Measurements from ENCODE around the gene SRD5A3.

The SRD5A3 gene

GRCh38 chr4:55345980-55346850 lies at the start of gene SRD5A3:
Gene SRD5A3, plus strand, starts transcription at chr4:55346242. Its CDS starts 95 bp downstream, at chr4:55346337.
- peak; percentile 96 for DNase-seq (ENCODE audit: low spot score)

DNA sequence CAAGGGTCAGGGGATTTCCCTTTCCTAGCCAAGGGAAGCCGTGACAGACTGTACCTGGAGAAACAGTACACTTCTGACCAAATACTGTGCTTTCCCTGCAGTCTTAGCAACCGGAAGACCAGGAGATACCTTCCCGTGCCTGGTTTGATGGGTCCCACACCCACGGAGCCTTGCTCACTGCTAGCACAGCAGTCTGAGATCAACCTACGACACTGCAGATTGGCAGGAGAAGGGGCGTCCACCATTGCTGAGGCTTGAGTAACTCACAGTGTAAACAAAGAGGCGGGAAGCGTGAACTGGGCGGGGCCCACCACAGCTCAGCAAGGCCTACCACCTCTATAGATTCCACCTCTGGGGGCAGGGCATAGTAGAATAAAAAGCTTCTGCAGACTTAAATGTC lies 48.7 kb upstream of the SRD5A3 start:
- DNase-seq (ENCODE audit: low spot score) = no peak

- DNase-seq (ENCODE audit: low spot score) = peak; percentile 52
These were observed 42.3 kb upstream of the SRD5A3 start for GRCh38 chr4:55303760-55304165.

DNA sequence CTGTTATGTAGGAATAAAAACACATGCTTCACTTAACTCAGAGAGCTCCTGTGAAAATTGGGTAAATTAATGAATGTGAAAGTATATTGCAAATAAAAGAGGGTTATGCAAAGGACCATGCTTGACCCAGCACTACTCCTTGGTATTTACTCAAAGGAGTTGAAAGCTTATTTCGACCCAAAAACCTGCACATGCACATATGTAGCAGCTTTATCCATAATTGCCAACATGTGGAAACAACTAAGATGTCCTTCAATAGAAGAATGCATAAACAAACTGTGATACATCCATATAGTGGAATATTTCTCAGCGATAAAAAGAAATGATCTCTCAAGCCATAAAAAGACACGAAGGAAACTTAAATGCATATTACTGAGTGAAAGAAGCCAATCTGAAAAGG lies 41.7 kb upstream of the SRD5A3 start:
- no peak for DNase-seq (ENCODE audit: low spot score)

DNA sequence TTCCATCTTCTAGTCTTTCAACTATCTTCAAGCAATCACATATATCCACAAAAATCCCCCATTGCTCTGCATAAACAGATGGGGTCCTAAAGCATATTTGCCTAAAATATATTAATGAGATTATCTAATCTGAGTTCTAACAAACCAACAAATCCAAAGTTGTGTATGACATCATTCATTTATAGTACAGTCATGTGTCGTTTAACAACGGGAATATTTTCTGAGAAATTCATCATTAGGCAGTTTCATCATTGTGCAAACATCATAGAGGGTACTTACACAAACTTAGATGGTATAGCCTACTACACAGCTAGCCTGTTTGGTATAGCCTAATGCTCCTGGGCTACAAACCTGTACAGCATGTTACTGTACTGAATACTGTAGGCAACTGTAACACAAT lies 38.0 kb upstream of the SRD5A3 start:
- no peak for DNase-seq (ENCODE audit: low spot score)

GRCh38 chr4:55311792-55312488 lies 34.1 kb upstream of the SRD5A3 start:
- DNase-seq (ENCODE audit: low spot score) = no peak

DNA sequence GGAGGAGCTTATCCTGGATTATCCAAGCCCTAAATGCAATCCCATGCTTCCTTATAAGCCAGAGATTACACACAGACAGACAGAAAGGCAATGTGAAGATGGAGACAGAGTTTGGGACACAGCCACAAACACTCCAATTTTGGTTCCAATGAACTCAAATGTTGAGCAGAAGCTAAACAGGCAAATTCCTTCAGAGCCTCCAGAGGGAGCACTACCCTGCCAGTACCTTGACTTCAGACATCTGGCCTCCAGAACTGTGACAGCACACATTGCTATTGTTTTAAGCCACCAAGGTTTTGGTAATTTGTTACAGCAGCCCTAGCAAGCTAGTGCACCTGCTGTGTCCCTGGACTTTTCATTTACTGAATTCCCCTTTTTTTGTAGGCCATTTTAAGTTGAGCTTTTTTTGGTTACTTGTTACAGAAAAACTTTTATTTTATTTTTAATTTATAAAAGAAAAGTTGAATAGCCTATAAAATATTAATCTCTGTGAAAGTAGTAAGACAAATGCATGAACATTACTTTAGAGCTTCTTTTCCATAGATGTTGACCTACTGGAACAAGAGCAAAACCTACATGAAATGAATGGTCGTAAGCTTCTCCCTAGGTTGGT lies 33.4 kb upstream of the SRD5A3 start:
- peak; percentile 47 for DNase-seq (ENCODE audit: low spot score)

- DNase-seq (ENCODE audit: low spot score) = no peak
These were observed 31.8 kb upstream of the SRD5A3 start for GRCh38 chr4:55314141-55314820.

DNA sequence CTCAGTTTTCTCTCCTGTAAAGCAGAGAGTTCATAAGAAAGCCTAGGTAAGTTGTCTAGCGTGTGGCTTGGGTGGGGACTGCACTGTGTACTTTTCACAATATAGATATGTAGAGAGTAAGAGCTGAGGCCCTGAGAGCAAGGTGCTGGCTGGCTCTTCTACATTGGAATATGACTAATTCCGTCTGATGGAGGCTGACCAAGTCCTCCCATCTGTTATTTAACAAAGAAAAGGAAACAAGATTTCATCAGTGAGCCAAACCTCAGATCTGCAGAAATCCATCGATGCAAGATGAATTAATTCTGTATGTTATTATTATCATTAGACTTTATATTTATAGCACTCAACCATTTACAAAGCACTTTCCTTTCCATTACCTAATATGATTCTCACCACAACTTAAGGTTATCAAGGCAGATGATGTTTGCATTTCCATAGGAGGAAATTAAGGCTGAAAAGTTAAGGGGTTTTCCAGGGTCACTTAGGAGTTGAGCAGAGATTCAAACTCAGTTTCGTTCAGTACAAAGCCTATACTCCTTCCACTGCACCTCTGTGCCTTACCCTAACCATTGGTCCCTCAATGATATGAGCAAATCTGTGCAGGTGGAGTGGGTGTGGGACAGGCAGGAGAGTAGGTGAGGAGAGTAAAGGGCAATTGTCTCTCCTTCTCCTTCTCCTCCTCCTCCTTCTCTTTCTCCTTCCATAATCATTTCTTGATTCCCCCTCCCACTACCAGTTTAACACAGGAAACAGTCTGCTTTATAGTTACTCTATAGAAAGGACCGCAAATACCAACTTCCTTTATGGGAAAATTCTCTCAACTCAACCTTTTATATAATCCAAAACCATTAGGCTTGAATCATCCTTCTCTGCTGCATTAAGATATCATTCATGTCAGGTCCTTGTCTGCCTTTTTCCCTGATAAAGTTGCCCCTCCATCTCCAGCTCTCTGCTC lies 27.6 kb upstream of the SRD5A3 start:
- DNase-seq (ENCODE audit: low spot score) = peak; percentile 23

DNA sequence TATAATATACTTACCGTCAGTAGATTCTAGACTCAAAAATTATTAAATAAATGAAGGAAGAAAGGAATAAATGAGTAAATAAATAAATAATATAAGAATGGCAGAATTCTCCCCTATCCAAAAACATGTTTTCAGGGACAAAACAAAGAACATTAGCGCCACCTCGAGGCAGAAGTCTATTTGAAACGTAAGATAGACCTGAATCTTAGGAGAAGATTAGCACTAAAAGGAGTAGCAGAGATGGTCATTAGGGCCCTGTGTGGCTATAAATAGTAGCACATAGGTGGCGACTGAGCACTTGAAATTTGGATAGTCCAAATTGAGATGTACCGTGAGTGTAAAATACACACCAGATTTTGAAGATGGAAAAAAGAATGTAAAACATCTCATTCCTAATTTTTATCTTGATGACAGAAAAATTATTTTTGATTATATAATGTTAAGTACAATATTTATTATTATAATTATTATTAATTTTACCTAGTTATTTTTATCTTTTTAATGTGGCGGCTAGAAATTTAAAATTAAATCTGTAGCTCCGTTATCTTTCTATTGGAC lies 24.3 kb upstream of the SRD5A3 start:
- DNase-seq (ENCODE audit: low spot score) = peak; percentile 68

DNA sequence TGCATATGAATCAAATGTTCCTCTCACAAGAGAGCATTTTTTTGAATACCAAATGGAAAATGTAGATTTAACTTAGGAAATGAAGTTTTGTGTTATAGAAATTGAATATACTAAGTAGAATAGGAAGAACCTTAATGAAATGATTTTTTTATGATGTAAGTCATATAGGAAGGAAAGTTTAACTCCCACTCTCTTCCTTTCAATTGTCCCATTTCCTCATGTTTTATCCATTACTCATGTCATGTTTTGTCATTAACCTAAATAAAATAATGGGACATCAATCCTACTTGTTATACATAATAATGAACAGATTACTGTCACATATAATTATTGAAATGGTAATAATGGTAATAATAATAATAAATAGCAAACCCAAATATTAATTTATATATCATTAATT lies 22.7 kb upstream of the SRD5A3 start:
- no peak for DNase-seq (ENCODE audit: low spot score)

DNA sequence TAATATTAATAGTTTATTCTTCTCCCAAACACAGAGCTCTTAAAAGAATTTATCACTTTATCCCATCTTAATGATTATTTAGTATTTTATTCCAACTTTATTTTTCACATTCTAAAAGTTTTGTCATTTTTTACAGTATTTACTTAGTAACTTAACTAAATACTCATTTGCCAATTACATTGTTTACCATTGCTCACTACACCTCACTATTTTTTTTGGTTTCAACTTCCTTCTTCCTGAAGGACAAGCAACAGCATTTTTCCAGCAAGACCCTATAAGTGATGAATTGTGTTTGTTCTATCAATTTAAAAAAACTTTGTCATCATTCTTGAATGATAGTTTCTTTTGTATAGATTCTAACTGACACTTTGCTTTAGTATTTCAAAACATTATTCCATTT lies 19.4 kb upstream of the SRD5A3 start:
- no peak for DNase-seq (ENCODE audit: low spot score)

GRCh38 chr4:55329012-55329411 lies 17.0 kb upstream of the SRD5A3 start:
- no peak for DNase-seq (ENCODE audit: low spot score)

GRCh38 chr4:55330241-55330640 lies 15.8 kb upstream of the SRD5A3 start:
- no peak for DNase-seq (ENCODE audit: low spot score)

- no peak for DNase-seq (ENCODE audit: low spot score)
These were observed 9.7 kb upstream of the SRD5A3 start for GRCh38 chr4:55336138-55337034.

GRCh38 chr4:55337944-55338343 lies 8.1 kb upstream of the SRD5A3 start:
- no peak for DNase-seq (ENCODE audit: low spot score)

DNA sequence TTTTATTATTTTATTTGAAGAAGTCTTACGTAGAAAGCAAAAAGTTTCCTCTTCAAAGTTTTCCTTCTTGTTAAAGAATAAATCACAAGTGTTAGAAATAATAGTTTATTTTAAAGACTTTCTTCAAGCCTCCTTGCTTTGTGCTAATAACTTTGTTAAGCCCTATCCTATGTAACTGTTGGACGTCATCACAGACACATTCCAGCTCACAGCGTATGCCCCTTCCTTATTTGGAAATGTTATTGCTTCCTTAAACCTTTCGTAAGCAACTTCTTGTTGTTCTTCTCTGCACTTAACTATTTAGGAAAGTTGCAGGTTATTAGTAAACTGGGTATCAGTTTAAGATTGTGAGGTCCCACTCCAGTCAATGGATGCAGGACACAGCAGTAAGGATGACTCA lies 7.6 kb upstream of the SRD5A3 start:
- DNase-seq (ENCODE audit: low spot score) = no peak

DNA sequence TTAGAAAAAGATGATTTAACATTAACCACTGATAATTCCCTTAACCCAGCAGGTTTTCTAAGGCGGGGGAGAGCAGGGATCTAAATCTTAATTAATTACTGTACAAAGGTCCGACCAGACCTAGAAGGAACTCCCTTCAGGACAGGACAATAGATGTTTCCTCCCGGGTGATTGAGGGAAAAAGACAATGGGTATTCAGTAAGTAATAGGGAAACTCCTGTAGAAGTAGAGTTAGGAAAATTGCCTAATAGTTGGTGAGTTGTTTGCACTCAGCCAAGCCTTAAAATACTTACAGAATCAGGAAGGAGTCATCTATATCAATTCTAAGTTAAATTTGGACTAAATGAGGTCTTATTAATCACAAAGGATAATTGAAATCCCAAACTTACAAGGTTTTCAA lies 5.8 kb upstream of the SRD5A3 start:
- DNase-seq (ENCODE audit: low spot score) = no peak

DNA sequence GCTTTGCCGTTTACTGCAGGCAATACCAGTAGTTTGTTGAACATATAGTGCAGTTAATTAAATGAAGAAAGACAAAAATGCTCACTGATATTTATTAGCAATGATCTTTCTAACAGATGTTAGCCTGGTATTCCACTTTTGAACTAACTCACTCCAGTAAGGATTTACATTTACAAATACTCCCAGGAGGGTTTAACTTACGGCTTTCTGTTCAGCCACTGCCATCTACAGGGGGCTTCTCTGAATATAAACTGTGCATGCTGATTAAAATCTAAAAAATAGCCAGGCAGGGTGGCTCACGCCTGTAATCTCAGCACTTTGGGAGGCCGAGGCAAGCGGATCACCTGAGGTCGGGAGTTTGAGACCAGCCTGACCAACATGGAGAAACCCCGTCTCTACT lies 2.2 kb upstream of the SRD5A3 start:
- no peak for DNase-seq (ENCODE audit: low spot score)

- no peak for DNase-seq (ENCODE audit: low spot score)
These were observed 988 bp upstream of the SRD5A3 start for GRCh38 chr4:55345054-55345453.
